ENCODE measurements around the gene SDC4. TPM values are rescaled to one million over a fixed set of nuclear protein-coding genes. Genes with fewer than 3 reads are reported as not detected.
"Not testable (repeated sequence)": the region's sequence is repeated elsewhere in the genome, so short reads cannot be mapped to it uniquely, and the experiment has no call there.

SDC4 gene
- total and polyA plus RNA-seq, 5 donors = 57.5 to 125 (median 62.3) TPM

GRCh38 chr20:45352729-45353128, 4.5 kb upstream of the SDC4 start:
- H3K4me3 ChIP-seq (ENCODE audit: low read length) = no peak overlapping the region
- H3K27me3 ChIP-seq (ENCODE audit: control insufficient read depth, insufficient read depth) = no peaks in the 10 kb centered on the region
- no peak for DNase-seq
- H3K9me3 ChIP-seq (ENCODE audit: control insufficient read depth, low read length) = no peaks in the 10 kb centered on the region
- peaks cover 8% of the 10 kb centered on the region for H3K4me1 ChIP-seq (ENCODE audit: control insufficient read depth, insufficient read depth, low read length)
- WGBS = 90% methylated on average over 3 of the region's 3 CpGs
- no peak overlapping the region for H3K27ac ChIP-seq (ENCODE audit: low read length)
- no peak for ATAC-seq
- intact Hi-C loops (cut with DNase I) = no loop called here

GRCh38 chr20:45350795-45351194, 2.6 kb upstream of the SDC4 start:
- intact Hi-C loops (cut with DNase I); H3K4me1 ChIP-seq (ENCODE audit: control insufficient read depth, insufficient read depth, low read length); H3K27ac ChIP-seq (ENCODE audit: low read length); ATAC-seq; H3K4me3 ChIP-seq (ENCODE audit: low read length); H3K27me3 ChIP-seq (ENCODE audit: control insufficient read depth, insufficient read depth); H3K9me3 ChIP-seq (ENCODE audit: control insufficient read depth, low read length): not testable (repeated sequence)
- DNase-seq = peak in 1 of 3 donors; percentile 10
- 94% methylated on average over 10 of the region's 10 CpGs for WGBS

- no peaks in the 10 kb centered on the region for H3K9me3 ChIP-seq (ENCODE audit: control insufficient read depth, low read length)
- intact Hi-C loops (cut with DNase I) = no loop called here
- WGBS = 75% methylated on average over 1 of the region's 1 CpG
- no peak overlapping the region for H3K27ac ChIP-seq (ENCODE audit: low read length)
- H3K4me1 ChIP-seq (ENCODE audit: control insufficient read depth, insufficient read depth, low read length) = peaks cover 5% of the 10 kb centered on the region
- H3K4me3 ChIP-seq (ENCODE audit: low read length) = no peak overlapping the region
- no peaks in the 10 kb centered on the region for H3K27me3 ChIP-seq (ENCODE audit: control insufficient read depth, insufficient read depth)
- no peak for ATAC-seq
- no peak for DNase-seq
Measured at GRCh38 chr20:45350217-45350616, 2.0 kb upstream of the SDC4 start.

GRCh38 chr20:45347297-45347935, 808 bp downstream of the SDC4 start:
- ATAC-seq = no peak
- H3K4me3 ChIP-seq (ENCODE audit: low read length) = peak overlapping the region; percentile 57
- H3K27ac ChIP-seq (ENCODE audit: low read length) = peak overlapping the region; percentile 98
- peaks cover 20% of the 10 kb centered on the region for H3K4me1 ChIP-seq (ENCODE audit: control insufficient read depth, insufficient read depth, low read length)
- no peaks in the 10 kb centered on the region for H3K9me3 ChIP-seq (ENCODE audit: control insufficient read depth, low read length)
- no peaks in the 10 kb centered on the region for H3K27me3 ChIP-seq (ENCODE audit: control insufficient read depth, insufficient read depth)
- WGBS = 28% methylated on average over 10 of the region's 10 CpGs
- intact Hi-C loops (cut with DNase I) = no loop called here
- DNase-seq = peak in 1 of 3 donors; percentile 68

GRCh38 chr20:45346851-45347250, 1.4 kb downstream of the SDC4 start:
- no peak for ATAC-seq
- Histone ChIP-seq H3K27ac (ENCODE audit: low read length) (peak overlapping the region; percentile 98), H3K9me3 (ENCODE audit: control insufficient read depth, low read length) (no peaks in the 10 kb centered on the region), H3K27me3 (ENCODE audit: control insufficient read depth, insufficient read depth) (no peaks in the 10 kb centered on the region), H3K4me3 (ENCODE audit: low read length) (peak overlapping the region; percentile 57), H3K4me1 (ENCODE audit: control insufficient read depth, insufficient read depth, low read length) (peaks cover 22% of the 10 kb centered on the region)
- DNase-seq = no peak
- WGBS = 57% methylated on average over 5 of the region's 5 CpGs
- intact Hi-C loops (cut with DNase I) = no loop called here

GRCh38 chr20:45346291-45346718, 1.9 kb downstream of the SDC4 start:
- intact Hi-C loops (cut with DNase I) = no loop called here
- ATAC-seq (no peak), DNase-seq (no peak)
- Histone ChIP-seq H3K4me3 (ENCODE audit: low read length) (peak overlapping the region; percentile 57), H3K9me3 (ENCODE audit: control insufficient read depth, low read length) (no peaks in the 10 kb centered on the region), H3K27me3 (ENCODE audit: control insufficient read depth, insufficient read depth) (no peaks in the 10 kb centered on the region), H3K27ac (ENCODE audit: low read length) (peak overlapping the region; percentile 98), H3K4me1 (ENCODE audit: control insufficient read depth, insufficient read depth, low read length) (peaks cover 24% of the 10 kb centered on the region)
- 60% methylated on average over 3 of the region's 3 CpGs for whole genome bisulfite sequencing

GRCh38 chr20:45345104-45345936, 2.9 kb downstream of the SDC4 start:
- intact Hi-C loops (cut with DNase I) = no loop called here
- ATAC-seq (no peak), DNase-seq (no peak)
- peaks cover 24% of the 10 kb centered on the region for H3K4me1 ChIP-seq (ENCODE audit: control insufficient read depth, insufficient read depth, low read length)
- H3K9me3 ChIP-seq (ENCODE audit: control insufficient read depth, low read length) = no peaks in the 10 kb centered on the region
- no peaks in the 10 kb centered on the region for H3K27me3 ChIP-seq (ENCODE audit: control insufficient read depth, insufficient read depth)
- 63% methylated on average over 9 of the region's 9 CpGs for WGBS
- peak overlapping the region; percentile 57 for H3K4me3 ChIP-seq (ENCODE audit: low read length)
- H3K27ac ChIP-seq (ENCODE audit: low read length) = peak overlapping the region; percentile 98

GRCh38 chr20:45344168-45344860, 3.9 kb downstream of the SDC4 start:
- Histone ChIP-seq H3K4me1 (ENCODE audit: control insufficient read depth, insufficient read depth, low read length) (peaks cover 27% of the 10 kb centered on the region), H3K9me3 (ENCODE audit: control insufficient read depth, low read length) (no peaks in the 10 kb centered on the region), H3K4me3 (ENCODE audit: low read length) (peak overlapping the region; percentile 9), H3K27ac (ENCODE audit: low read length) (peak overlapping the region; percentile 98), H3K27me3 (ENCODE audit: control insufficient read depth, insufficient read depth) (no peaks in the 10 kb centered on the region)
- intact Hi-C loops (cut with DNase I) = no loop called here
- 33% methylated on average over 9 of the region's 9 CpGs for WGBS
- DNase-seq = peak in 2 of 3 donors; percentile 70 to 72
- peak; percentile 27 to 67 for ATAC-seq

GRCh38 chr20:45343532-45344167, 4.6 kb downstream of the SDC4 start:
- intact Hi-C loops (cut with DNase I) = no loop called here
- peaks cover 30% of the 10 kb centered on the region for H3K4me1 ChIP-seq (ENCODE audit: control insufficient read depth, insufficient read depth, low read length)
- 48% methylated on average over 6 of the region's 6 CpGs for WGBS

GRCh38 chr20:45342855-45343531, 5.2 kb downstream of the SDC4 start:
- no peaks in the 10 kb centered on the region for H3K27me3 ChIP-seq (ENCODE audit: control insufficient read depth, insufficient read depth)
- peaks cover 33% of the 10 kb centered on the region for H3K4me1 ChIP-seq (ENCODE audit: control insufficient read depth, insufficient read depth, low read length)
- H3K27ac ChIP-seq (ENCODE audit: low read length) = peak overlapping the region; percentile 98
- intact Hi-C loops (cut with DNase I) = no loop called here
- DNase-seq (no peak), ATAC-seq (no peak)
- H3K9me3 ChIP-seq (ENCODE audit: control insufficient read depth, low read length) = no peaks in the 10 kb centered on the region
- no peak overlapping the region for H3K4me3 ChIP-seq (ENCODE audit: low read length)
- WGBS = 56% methylated on average over 6 of the region's 6 CpGs

More at GRCh38 chr20:45343532-45344167, 4.6 kb downstream of the SDC4 start:
- H3K9me3 ChIP-seq (ENCODE audit: control insufficient read depth, low read length) = no peaks in the 10 kb centered on the region
- H3K4me3 ChIP-seq (ENCODE audit: low read length) = no peak overlapping the region
- ATAC-seq = no peak
- no peaks in the 10 kb centered on the region for H3K27me3 ChIP-seq (ENCODE audit: control insufficient read depth, insufficient read depth)
- H3K27ac ChIP-seq (ENCODE audit: low read length) = peak overlapping the region; percentile 98
- DNase-seq = no peak
